DOHH2 (cell line): ENCODE measurements around the gene TRAPPC1.

Experiments
- H3F3A ChIP-seq: fragments of 200-600 bp; sonication (generic), shearing (Covaris generic); 2 replicates; pipeline ENCODE4 v1.6.0; 2016; ENCODE audit warnings: antibody characterized with exemption, mild to moderate bottlenecking; ENCODE audit not compliant: control insufficient read depth, insufficient read depth
- H3K27ac ChIP-seq: fragments of 200-600 bp; sonication (generic); 2 replicates; pipeline ENCODE4 v1.5.1; 2014; ENCODE audit warnings: low read depth, mild to moderate bottlenecking, low read length, moderate library complexity
- H3K27me3 ChIP-seq: fragments of 200-600 bp; sonication (generic); 2 replicates; pipeline ENCODE4 v1.6.1; 2014; ENCODE audit warnings: mild to moderate bottlenecking, low read length, mixed read lengths; ENCODE audit not compliant: control insufficient read depth
- H3K36me3 ChIP-seq: fragments of 200-600 bp; sonication (generic); 2 replicates; pipeline ENCODE4 v1.6.1; 2014; ENCODE audit warnings: mild to moderate bottlenecking, low read length, moderate library complexity, mixed read lengths; ENCODE audit not compliant: control insufficient read depth
- H3K4me1 ChIP-seq: fragments of 200-600 bp; sonication (generic); 2 replicates; pipeline ENCODE4 v1.6.1; 2014; ENCODE audit warnings: mild to moderate bottlenecking, low read length, mixed read lengths; ENCODE audit not compliant: control insufficient read depth
- H3K4me2 ChIP-seq: fragments of 200-600 bp; sonication (generic); 2 replicates; pipeline ENCODE4 v1.6.0; 2014; ENCODE audit warnings: mild to moderate bottlenecking, low read length, moderate library complexity
- H3K4me3 ChIP-seq: fragments of 200-600 bp; sonication (generic); 2 replicates; pipeline ENCODE4 v1.5.1; 2014; ENCODE audit warnings: mild to moderate bottlenecking, low read length, mixed read lengths
- H3K79me2 ChIP-seq: fragments of 200-600 bp; sonication (generic); 2 replicates; pipeline ENCODE4 v1.6.1; 2014; ENCODE audit warnings: mild to moderate bottlenecking, low read length, mixed read lengths; ENCODE audit not compliant: control insufficient read depth
- H3K9me2 ChIP-seq: fragments of 200-600 bp; sonication (generic); replicated peaks from 2 replicates; pipeline ENCODE4 v1.6.1; 2014; ENCODE audit warnings: mild to moderate bottlenecking, low read length, mixed read lengths; ENCODE audit not compliant: control insufficient read depth
- H3K9me3 ChIP-seq: fragments of 200-600 bp; sonication (generic); 2 replicates; pipeline ENCODE4 v1.6.1; 2014; ENCODE audit warnings: antibody characterized with exemption, low read length, mixed read lengths; ENCODE audit not compliant: control insufficient read depth, insufficient read depth
- H4K20me1 ChIP-seq: fragments of 200-600 bp; sonication (generic); 2 replicates; pipeline ENCODE4 v1.6.0; 2014; ENCODE audit warnings: low read depth, mild to moderate bottlenecking, antibody characterized with exemption, low read length, moderate library complexity; ENCODE audit not compliant: control insufficient read depth, insufficient read depth
- EZH2phosphoT487 ChIP-seq: fragments of 200-600 bp; sonication (generic); IDR thresholded peaks from 2 replicates; pipeline ENCODE4 v1.6.1; 2017; ENCODE audit warnings: borderline replicate concordance, mild to moderate bottlenecking, antibody characterized with exemption, low read length, moderate library complexity, mixed read lengths
- TF ChIP-seq, protein P1 (sequence below): fragments of 200-600 bp; sonication (generic); IDR thresholded peaks from one replicate; pipeline ENCODE4 v1.5.1; 2014; ENCODE audit warnings: antibody characterized with exemption, mild to moderate bottlenecking, low read depth, low read length; ENCODE audit not compliant: poor library complexity, severe bottlenecking

TRAPPC1 gene

DNA sequence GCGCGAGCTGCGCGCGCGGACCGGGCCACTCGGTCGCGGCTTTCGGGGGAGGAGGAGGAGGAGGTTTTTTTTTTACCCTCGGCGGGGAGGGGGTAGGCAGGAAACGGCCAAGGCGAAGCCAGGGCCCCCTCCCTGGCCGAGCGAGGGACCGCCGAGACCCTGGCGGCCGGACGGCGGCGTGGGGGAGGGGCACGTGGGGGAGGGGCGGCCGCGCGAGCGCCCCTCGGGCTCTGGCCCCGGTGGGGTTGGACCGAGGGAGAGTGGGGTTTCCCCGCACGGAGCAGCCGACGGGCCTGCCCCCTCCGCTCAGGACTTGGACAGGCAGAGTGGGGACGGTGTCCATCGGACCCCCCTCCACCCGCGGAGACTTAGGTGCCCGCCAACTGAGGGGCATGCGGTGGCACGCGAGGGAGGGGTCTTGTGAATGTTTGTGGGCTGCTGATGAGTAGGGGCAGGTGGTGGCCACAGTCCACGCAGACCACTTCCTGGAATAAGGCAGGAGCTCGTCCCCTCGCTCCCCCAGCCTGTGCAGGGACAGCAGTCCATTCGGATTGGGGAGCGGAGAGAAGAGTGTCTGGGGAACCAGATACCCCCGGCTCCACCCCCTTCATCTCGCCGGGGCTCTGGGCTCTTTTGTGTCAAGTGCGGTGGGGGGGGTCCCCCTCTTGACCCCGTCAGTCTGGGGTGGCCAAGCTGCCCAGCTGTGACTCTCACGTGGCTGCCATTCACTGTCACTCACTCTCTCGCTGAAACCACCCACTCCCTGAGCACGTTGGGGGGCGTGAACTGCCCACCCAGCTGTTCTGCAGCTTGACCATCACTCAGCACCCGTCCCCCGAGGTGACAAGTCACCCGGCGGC, 46.1 kb downstream of the TRAPPC1 start:
- Histone ChIP-seq H3F3A (peaks cover 37% of the 10 kb centered on the region), H3K4me1 (peaks cover 55% of the 10 kb centered on the region), H3K9me3 (no peaks in the 10 kb centered on the region), H3K4me3 (peak overlapping the region; percentile 95), H3K36me3 (peaks cover 66% of the 10 kb centered on the region), H3K79me2 (peaks cover 85% of the 10 kb centered on the region), H3K27ac (peak overlapping the region; percentile 96), H3K9me2 (no peaks in the 10 kb centered on the region), H3K27me3 (no peaks in the 10 kb centered on the region), H4K20me1 (no peaks in the 10 kb centered on the region), H3K4me2 (peak overlapping the region; percentile 99)
- no peak for TF ChIP-seq EZH2phosphoT487
- TF ChIP-seq, protein P1, sequence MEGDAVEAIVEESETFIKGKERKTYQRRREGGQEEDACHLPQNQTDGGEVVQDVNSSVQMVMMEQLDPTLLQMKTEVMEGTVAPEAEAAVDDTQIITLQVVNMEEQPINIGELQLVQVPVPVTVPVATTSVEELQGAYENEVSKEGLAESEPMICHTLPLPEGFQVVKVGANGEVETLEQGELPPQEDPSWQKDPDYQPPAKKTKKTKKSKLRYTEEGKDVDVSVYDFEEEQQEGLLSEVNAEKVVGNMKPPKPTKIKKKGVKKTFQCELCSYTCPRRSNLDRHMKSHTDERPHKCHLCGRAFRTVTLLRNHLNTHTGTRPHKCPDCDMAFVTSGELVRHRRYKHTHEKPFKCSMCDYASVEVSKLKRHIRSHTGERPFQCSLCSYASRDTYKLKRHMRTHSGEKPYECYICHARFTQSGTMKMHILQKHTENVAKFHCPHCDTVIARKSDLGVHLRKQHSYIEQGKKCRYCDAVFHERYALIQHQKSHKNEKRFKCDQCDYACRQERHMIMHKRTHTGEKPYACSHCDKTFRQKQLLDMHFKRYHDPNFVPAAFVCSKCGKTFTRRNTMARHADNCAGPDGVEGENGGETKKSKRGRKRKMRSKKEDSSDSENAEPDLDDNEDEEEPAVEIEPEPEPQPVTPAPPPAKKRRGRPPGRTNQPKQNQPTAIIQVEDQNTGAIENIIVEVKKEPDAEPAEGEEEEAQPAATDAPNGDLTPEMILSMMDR = no peak

DNA sequence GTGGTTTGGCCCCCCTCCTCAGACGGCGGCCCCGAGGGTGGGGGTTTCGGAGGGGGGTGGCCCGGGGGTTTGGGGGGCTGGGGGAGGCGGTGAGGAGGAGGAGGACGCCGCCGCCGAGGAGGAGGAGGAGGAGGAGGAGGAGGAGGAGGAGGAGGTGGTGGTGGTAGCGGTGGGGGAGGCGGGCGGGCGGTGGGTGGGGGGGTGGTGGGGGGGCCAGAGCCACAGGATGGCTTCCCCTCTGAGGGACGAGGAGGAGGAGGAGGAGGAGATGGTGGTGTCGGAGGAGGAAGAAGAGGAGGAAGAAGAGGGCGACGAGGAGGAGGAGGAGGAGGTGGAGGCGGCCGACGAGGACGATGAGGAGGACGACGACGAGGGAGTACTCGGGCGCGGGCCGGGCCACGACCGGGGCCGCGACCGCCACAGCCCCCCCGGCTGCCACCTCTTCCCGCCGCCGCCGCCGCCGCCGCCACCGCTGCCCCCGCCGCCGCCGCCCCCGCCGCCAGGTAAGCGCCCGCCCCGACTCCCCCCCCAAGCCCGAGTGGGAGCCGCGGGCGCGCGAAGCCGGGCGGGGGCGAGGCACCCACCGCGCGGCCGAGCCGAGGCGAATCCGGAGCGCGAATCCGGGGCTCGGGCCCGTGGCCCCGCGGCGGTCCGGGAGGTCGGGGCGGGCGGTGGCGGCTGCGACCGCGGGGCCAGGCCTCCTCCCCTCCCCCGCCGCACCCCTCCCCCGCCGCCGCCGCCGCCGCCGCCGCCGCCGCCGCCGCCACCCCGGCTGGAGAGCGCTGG, 47.0 kb downstream of the TRAPPC1 start:
- Histone ChIP-seq H3K9me3 (no peaks in the 10 kb centered on the region), H3K79me2 (peaks cover 80% of the 10 kb centered on the region), H3K4me2 (peak overlapping the region; percentile 99; the same call in 1 of the 2 replicates), H4K20me1 (no peaks in the 10 kb centered on the region), H3K4me1 (peaks cover 63% of the 10 kb centered on the region), H3K4me3 (peak overlapping the region; percentile 95), H3K27me3 (no peaks in the 10 kb centered on the region), H3K27ac (peak overlapping the region; percentile 96), H3K36me3 (peaks cover 66% of the 10 kb centered on the region), H3F3A (peaks cover 45% of the 10 kb centered on the region), H3K9me2 (no peaks in the 10 kb centered on the region)
- TF ChIP-seq EZH2phosphoT487 = no peak
- TF ChIP-seq, protein P1 = no peak

- no peaks in the 10 kb centered on the region for H4K20me1 ChIP-seq
- H3K4me3 ChIP-seq = peak overlapping the region; percentile 75
- H3K4me2 ChIP-seq = peak overlapping the region; percentile 96
- H3F3A ChIP-seq = peaks cover 47% of the 10 kb centered on the region
- no peaks in the 10 kb centered on the region for H3K9me2 ChIP-seq
- H3K9me3 ChIP-seq = no peaks in the 10 kb centered on the region
- H3K79me2 ChIP-seq = peaks cover 73% of the 10 kb centered on the region
- H3K27me3 ChIP-seq = no peaks in the 10 kb centered on the region
- peaks cover 69% of the 10 kb centered on the region for H3K4me1 ChIP-seq
- H3K36me3 ChIP-seq = peaks cover 65% of the 10 kb centered on the region
- TF ChIP-seq, protein P1 = no peak
- TF ChIP-seq EZH2phosphoT487 = no peak
- H3K27ac ChIP-seq = peak overlapping the region; percentile 87
Measured at GRCh38 chr17:7883781-7884386, 47.9 kb downstream of the TRAPPC1 start.
